ENCODE measurements around the gene DAP.
"Not testable (repeated sequence)": the region's sequence is repeated elsewhere in the genome, so short reads cannot be mapped to it uniquely, and the experiment has no call there.

Gene DAP

DNA sequence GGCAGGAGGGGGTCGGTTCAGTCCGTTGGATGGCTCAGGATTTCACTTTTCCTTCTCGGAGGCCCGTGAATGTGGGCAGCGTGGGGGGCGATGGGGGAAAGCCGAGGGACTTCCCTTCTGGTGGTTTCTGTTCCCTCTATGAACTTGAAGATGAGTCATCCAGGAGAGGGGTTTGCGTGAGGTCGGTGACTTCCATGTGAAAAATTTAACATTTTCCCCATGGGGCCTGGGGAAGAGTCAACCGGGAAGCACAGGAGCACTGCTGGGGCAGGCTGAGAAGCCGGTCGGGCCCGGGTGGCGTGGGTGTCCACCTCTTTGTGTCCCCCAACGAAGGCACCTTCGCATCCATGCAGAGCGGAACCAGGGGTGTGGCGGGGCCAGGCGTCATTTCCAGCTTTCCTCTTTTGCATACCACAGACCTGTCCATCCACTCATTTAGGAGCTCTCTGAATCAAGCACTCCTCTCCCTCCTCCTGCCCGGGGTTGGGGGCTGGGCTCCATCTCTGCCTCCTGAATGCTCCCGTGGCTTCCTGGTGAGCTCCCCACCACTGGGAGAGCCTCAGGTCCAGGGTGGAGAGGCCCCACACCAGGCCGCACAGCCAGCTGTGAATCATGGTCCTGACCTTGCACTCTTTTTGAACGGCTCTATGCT, 128.8 kb downstream of the DAP start:
- DNase-seq: no peak

GRCh38 chr5:10631316-10631996, 129.6 kb downstream of the DAP start:
- DNase-seq: no peak

- not testable (repeated sequence) for DNase-seq
Observed at GRCh38 chr5:10630744-10631143, 130.3 kb downstream of the DAP start.

- DNase-seq: no peak
Observed at GRCh38 chr5:10630126-10630525, 130.9 kb downstream of the DAP start.

DNA sequence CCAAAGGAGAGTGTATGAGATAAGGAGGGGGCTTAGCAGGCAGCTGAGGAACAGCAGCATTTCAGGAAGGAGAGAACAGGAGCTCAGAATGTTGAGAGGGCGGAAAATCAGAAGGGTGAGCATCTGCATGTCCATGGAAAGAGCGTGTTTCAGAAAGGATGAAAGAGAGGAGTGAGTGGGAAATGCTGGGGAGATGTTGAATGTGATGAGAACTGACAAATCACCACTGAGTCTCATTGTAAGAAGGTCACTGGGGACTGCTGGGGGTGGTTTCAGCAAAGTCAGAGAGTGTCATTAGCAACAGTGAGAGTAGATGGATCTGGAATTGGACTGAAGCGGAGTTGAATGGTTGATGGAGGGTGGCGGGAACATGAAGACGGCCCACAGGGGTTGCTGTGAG, 131.4 kb downstream of the DAP start:
- DNase-seq: no peak
